GM12878 (cell line): Measurements from ENCODE around the gene ANTKMT. TPM values are rescaled to one million over a fixed set of nuclear protein-coding genes. Genes with fewer than 3 reads are reported as not detected.

Source experiments
- ATAC-seq: fragments of 200-7000 bp; cut with Tn5 transposase; 3 replicates; pipeline ENCODE4 v1.9.1; 2020; ENCODE audit warnings: mild to moderate bottlenecking, moderate library complexity
- BruUV-seq: library from RNA; stranded (reverse); fragments of 400-500 nt; replicated peaks from 2 replicates; lab custom pipeline; 2021; lab: Mats Ljungman, UMichigan
- CTCF ChIA-PET: fragments of 300-600 bp; sonication (Branson Sonifier 250); formaldehyde crosslinking; extraction: SDS; loops from one replicate; lab custom pipeline; 2021; ENCODE audit warnings: inconsistent platforms; lab: Yijun Ruan, JAX
- POLR2A ChIA-PET: fragments of 350-600 bp; formaldehyde crosslinking; extraction: SDS; loops from one replicate; lab custom pipeline; 2021; ENCODE audit warnings: inconsistent platforms; lab: Charles Lee
- RAD21 ChIA-PET: fragments of 300-600 bp; sonication (Branson Sonifier 250); formaldehyde crosslinking; loops from one replicate; lab custom pipeline; 2023; ENCODE audit warnings: antibody characterized with exemption; ENCODE audit not compliant: unreplicated experiment; lab: Charles Lee
- SMC1A ChIA-PET: fragments of 300-600 bp; sonication (Branson Sonifier 250); formaldehyde crosslinking; loops from one replicate; lab custom pipeline; 2023; ENCODE audit not compliant: unreplicated experiment, uncharacterized antibody; lab: Charles Lee
- DNase-seq: peaks from one replicate; pipeline ENCODE4 v3.0.0-alpha.2; 2011; ENCODE audit warnings: low read depth, low spot score
- FAIRE-seq: peaks from 3 replicates; lab custom pipeline; 2011; peaks lifted over from hg19 to GRCh38; lab: Jason Lieb, UNC
- H2AFZ ChIP-seq: 2 replicates; pipeline ENCODE4 v1.6.0; 2011; ENCODE audit warnings: low read depth, low read length, control low read depth; ENCODE audit not compliant: control insufficient read depth
- H3K27ac ChIP-seq: 2 replicates; pipeline ENCODE4 v1.5.1; 2011; ENCODE audit warnings: control low read depth; ENCODE audit not compliant: control insufficient read depth, insufficient read depth
- H3K27me3 ChIP-seq, 2 experiments: replicated peaks in 1 of 2; 2 replicates each; pipeline versions ENCODE4 v1.6.0 to v1.6.1; 2011; ENCODE audit warnings: low read length in 1 of 2; ENCODE audit not compliant: control insufficient read depth in 2 of 2, insufficient read depth in 2 of 2
- H3K36me3 ChIP-seq, 2 experiments: 2 replicates each; pipeline ENCODE4 v1.5.1; 2011; ENCODE audit warnings: low read length in 1 of 2; ENCODE audit not compliant: control insufficient read depth in 2 of 2, insufficient read depth in 2 of 2
- H3K4me1 ChIP-seq: 2 replicates; pipeline ENCODE4 v1.6.1; 2011; ENCODE audit warnings: mild to moderate bottlenecking, low read length, moderate library complexity, mixed read lengths; ENCODE audit not compliant: control insufficient read depth, insufficient read depth
- H3K4me2 ChIP-seq: 2 replicates; pipeline ENCODE4 v1.6.0; 2011; ENCODE audit warnings: control low read depth; ENCODE audit not compliant: control insufficient read depth, insufficient read depth
- H3K4me3 ChIP-seq: fragments of 200-600 bp; sonication (generic); 2 replicates; pipeline ENCODE4 v1.5.1; 2016
- H3K79me2 ChIP-seq: 2 replicates; pipeline ENCODE4 v1.6.0; 2011; ENCODE audit warnings: low read length; ENCODE audit not compliant: control insufficient read depth, insufficient read depth
- H3K9ac ChIP-seq: 2 replicates; pipeline ENCODE4 v1.8.0; 2011; ENCODE audit warnings: low read length, control low read depth, mixed read lengths; ENCODE audit not compliant: control insufficient read depth, insufficient read depth
- H3K9me3 ChIP-seq: replicated peaks from 3 replicates; pipeline ENCODE4 v1.5.1; 2011; ENCODE audit warnings: mild to moderate bottlenecking, low read length; ENCODE audit not compliant: control insufficient read depth, insufficient read depth
- H4K20me1 ChIP-seq: 2 replicates; pipeline ENCODE4 v1.6.0; 2011; ENCODE audit not compliant: control insufficient read depth, insufficient read depth
- IRF4 ChIP-seq: IDR thresholded peaks from 2 replicates; pipeline ENCODE4 v1.6.1; 2011; ENCODE audit warnings: low read depth, low read length
- WGBS: methylation state at CpG from one replicate; pipeline ENCODE4 v1.1.6; 2016; ENCODE audit warnings: low lambda C conversion rate; ENCODE audit not compliant: insufficient replicate concordance, insufficient coverage; ENCODE audit errors: missing lambda C conversion rate; 5-methylcytosine and 5-hydroxymethylcytosine counted together
- in situ Hi-C: fragments of 300-500 bp; cut with MboI; formaldehyde crosslinking; loops from 9 replicates; pipeline ENCODE4 v1.14.3; 2018; ENCODE audit warnings: mixed read lengths
- intact Hi-C: fragments of 100-400 bp; cut with micrococcal nuclease; formaldehyde crosslinking; loops from one replicate; pipeline ENCODE4 v1.14.2; 2022; ENCODE audit not compliant: unreplicated experiment
- polyA plus RNA-seq, 11 experiments: library from polyadenylated mRNA; depleted of rRNA in 4 of 11; unstranded in 6 of 11; stranded (reverse) in 5 of 11; fragments of >200 nt; fragmentation: Nextera tagmentation in 4 of 11; fragmentation: Illumina TruSeq in 1 of 11; extraction: Ambion mirVana in 4 of 11; extraction: Trizol in 1 of 11; gene quantifications; 1 replicate in 1 of 11; 2 replicates in 10 of 11; pipeline versions ENCODE4 v1.2.1 to v1.2.3, GENCODE V29; 2011 to 2016; ENCODE audit warnings: inconsistent platforms in 2 of 11, missing spikeins in 2 of 11, low read depth in 1 of 11
- total RNA-seq, 4 experiments: library from RNA; depleted of rRNA in 3 of 4; stranded (reverse); fragments of >200 nt in 3 of 4; fragmentation: Illumina TruSeq in 1 of 4; extraction: Trizol in 1 of 4; gene quantifications; 2 replicates each; pipeline versions ENCODE4 v1.2.1 to v1.2.3, GENCODE V29; 2013 to 2021
- TF ChIP-seq, protein P1 (sequence below): IDR thresholded peaks from 2 replicates; pipeline ENCODE4 v1.6.1; 2012; ENCODE audit warnings: improper control_type of control experiment, low read depth, low read length; ENCODE audit not compliant: insufficient replicate concordance
- TF ChIP-seq, protein P2 (sequence below): IDR thresholded peaks from 2 replicates; pipeline ENCODE4 v1.6.1; 2012; ENCODE audit warnings: mild to moderate bottlenecking, low read depth, low read length

Gene ANTKMT
- total and polyA plus RNA-seq, 10 of the 15 experiments (the other 5 are each of a cell fraction or from before 2014, with no cell fraction given) = 0.58 to 60.5 (median 25.8) TPM

DNA sequence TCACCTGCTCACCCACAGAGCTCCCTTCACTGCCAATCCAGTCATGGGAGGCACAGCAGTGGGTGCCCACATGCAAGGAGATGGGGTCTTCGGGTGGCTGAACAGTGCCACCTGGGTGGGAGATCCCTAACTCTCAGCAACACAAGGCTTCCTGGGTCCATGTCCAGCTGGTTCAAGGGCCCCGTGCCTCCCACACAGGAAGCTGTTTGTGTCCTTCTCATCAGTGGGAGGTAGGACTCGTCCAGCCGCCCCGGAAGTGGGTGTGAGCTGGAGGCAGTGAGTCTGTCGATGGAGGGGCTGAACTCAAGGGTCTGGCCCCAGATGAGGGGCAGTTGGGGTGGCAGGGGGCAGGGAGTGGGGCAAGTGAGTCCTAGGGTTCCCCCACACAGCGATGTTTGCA, 16.9 kb upstream of the ANTKMT start (continued):
- TF ChIP-seq, protein P1, sequence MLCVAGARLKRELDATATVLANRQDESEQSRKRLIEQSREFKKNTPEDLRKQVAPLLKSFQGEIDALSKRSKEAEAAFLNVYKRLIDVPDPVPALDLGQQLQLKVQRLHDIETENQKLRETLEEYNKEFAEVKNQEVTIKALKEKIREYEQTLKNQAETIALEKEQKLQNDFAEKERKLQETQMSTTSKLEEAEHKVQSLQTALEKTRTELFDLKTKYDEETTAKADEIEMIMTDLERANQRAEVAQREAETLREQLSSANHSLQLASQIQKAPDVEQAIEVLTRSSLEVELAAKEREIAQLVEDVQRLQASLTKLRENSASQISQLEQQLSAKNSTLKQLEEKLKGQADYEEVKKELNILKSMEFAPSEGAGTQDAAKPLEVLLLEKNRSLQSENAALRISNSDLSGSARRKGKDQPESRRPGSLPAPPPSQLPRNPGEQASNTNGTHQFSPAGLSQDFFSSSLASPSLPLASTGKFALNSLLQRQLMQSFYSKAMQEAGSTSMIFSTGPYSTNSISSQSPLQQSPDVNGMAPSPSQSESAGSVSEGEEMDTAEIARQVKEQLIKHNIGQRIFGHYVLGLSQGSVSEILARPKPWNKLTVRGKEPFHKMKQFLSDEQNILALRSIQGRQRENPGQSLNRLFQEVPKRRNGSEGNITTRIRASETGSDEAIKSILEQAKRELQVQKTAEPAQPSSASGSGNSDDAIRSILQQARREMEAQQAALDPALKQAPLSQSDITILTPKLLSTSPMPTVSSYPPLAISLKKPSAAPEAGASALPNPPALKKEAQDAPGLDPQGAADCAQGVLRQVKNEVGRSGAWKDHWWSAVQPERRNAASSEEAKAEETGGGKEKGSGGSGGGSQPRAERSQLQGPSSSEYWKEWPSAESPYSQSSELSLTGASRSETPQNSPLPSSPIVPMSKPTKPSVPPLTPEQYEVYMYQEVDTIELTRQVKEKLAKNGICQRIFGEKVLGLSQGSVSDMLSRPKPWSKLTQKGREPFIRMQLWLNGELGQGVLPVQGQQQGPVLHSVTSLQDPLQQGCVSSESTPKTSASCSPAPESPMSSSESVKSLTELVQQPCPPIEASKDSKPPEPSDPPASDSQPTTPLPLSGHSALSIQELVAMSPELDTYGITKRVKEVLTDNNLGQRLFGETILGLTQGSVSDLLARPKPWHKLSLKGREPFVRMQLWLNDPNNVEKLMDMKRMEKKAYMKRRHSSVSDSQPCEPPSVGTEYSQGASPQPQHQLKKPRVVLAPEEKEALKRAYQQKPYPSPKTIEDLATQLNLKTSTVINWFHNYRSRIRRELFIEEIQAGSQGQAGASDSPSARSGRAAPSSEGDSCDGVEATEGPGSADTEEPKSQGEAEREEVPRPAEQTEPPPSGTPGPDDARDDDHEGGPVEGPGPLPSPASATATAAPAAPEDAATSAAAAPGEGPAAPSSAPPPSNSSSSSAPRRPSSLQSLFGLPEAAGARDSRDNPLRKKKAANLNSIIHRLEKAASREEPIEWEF = no peak

DNA sequence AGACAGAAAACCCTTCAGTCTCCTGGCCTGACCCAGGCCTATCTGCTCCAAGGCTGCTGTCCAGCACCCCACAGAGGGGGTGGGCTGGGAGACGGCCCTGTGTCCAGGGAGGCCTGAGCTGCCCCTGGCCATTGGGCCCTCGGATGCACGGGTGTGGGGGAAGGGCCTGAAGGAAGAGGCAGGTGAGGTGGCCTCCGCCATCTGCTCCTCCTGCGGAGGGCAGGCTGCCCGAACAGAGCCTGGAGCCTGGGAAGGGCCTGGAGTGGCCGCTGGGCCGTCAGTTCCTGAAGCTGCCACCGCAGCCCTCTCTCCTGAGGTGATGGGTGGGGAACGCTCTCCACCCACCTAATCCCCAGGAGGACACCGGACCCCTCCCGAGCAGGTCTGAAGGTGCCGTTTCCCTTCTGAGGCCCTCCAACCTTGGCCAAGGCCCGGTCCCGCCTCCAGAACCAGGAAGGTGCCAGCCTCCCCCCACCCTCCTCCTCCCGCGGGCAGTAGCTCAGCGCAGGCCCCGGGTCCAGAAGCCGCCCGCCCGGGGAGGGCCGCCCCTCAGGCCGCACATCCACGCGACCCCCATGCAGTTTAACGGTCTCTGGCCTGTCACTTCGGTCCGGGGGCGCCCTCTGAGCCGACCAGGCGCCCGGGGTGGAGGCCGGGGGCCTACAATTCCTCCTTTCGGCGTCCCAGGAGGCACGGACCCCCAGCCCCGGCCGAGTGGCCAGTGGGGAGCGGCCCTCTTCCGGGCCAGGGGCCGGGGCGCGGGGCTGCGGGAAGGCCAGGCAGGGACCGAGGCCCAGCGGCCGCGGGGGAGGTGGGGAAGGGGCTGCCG, 16.2 kb upstream of the ANTKMT start:
- Histone ChIP-seq H3K27me3 (peaks cover 0 to 11% of the 10 kb centered on the region in 2 experiments; a peak in 2 of 4 replicates), H3K4me3 (no peak overlapping the region), H3K9me3 (no peaks in the 10 kb centered on the region), H4K20me1 (no peaks in the 10 kb centered on the region), H3K4me1 (no peaks in the 10 kb centered on the region), H3K4me2 (no peak overlapping the region)
- CTCF ChIA-PET = no interaction called here
- FAIRE-seq (no peak), DNase-seq (no peak)
- in situ Hi-C loops = no loop called here
- RAD21 ChIA-PET = no interaction called here
- 43% methylated on average over 33 of the region's 50 CpGs for WGBS
- TF ChIP-seq, protein P2, sequence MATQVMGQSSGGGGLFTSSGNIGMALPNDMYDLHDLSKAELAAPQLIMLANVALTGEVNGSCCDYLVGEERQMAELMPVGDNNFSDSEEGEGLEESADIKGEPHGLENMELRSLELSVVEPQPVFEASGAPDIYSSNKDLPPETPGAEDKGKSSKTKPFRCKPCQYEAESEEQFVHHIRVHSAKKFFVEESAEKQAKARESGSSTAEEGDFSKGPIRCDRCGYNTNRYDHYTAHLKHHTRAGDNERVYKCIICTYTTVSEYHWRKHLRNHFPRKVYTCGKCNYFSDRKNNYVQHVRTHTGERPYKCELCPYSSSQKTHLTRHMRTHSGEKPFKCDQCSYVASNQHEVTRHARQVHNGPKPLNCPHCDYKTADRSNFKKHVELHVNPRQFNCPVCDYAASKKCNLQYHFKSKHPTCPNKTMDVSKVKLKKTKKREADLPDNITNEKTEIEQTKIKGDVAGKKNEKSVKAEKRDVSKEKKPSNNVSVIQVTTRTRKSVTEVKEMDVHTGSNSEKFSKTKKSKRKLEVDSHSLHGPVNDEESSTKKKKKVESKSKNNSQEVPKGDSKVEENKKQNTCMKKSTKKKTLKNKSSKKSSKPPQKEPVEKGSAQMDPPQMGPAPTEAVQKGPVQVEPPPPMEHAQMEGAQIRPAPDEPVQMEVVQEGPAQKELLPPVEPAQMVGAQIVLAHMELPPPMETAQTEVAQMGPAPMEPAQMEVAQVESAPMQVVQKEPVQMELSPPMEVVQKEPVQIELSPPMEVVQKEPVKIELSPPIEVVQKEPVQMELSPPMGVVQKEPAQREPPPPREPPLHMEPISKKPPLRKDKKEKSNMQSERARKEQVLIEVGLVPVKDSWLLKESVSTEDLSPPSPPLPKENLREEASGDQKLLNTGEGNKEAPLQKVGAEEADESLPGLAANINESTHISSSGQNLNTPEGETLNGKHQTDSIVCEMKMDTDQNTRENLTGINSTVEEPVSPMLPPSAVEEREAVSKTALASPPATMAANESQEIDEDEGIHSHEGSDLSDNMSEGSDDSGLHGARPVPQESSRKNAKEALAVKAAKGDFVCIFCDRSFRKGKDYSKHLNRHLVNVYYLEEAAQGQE = 0 out of 2 replicates have a peak, but pooled peaks have one; percentile 19
- TF ChIP-seq IRF4 = no peak
- TF ChIP-seq, all 136 proteins: peak for 1
- intact Hi-C loops = no loop called here
- H2AFZ ChIP-seq = no peak overlapping the region
- BruUV-seq = no TSS peak
- ChIA-PET SMC1A (interaction anchor here (0.6 kb wide), 1 partner anchor 80 kb away, joined by 3 read pairs; no protein-coding TSS in a partner anchor), POLR2A (no interaction called here)
- H3K9ac ChIP-seq = no peak overlapping the region
- H3K36me3 ChIP-seq = no peaks in the 10 kb centered on the region
- no peak for ATAC-seq
- no peak overlapping the region for H3K27ac ChIP-seq
- H3K79me2 ChIP-seq = no peaks in the 10 kb centered on the region
